NCI-H748 (cell line): Measurements from ENCODE around the gene RCC2.
"Not testable (repeated sequence)": the region's sequence is repeated elsewhere in the genome, so short reads cannot be mapped to it uniquely, and the experiment has no call there.

Source experiments
- DNase-seq: peaks from one replicate; lab custom pipeline; 2025; ENCODE audit not compliant: unreplicated experiment; lab: John Stamatoyannopoulos, UW

The RCC2 gene

DNA sequence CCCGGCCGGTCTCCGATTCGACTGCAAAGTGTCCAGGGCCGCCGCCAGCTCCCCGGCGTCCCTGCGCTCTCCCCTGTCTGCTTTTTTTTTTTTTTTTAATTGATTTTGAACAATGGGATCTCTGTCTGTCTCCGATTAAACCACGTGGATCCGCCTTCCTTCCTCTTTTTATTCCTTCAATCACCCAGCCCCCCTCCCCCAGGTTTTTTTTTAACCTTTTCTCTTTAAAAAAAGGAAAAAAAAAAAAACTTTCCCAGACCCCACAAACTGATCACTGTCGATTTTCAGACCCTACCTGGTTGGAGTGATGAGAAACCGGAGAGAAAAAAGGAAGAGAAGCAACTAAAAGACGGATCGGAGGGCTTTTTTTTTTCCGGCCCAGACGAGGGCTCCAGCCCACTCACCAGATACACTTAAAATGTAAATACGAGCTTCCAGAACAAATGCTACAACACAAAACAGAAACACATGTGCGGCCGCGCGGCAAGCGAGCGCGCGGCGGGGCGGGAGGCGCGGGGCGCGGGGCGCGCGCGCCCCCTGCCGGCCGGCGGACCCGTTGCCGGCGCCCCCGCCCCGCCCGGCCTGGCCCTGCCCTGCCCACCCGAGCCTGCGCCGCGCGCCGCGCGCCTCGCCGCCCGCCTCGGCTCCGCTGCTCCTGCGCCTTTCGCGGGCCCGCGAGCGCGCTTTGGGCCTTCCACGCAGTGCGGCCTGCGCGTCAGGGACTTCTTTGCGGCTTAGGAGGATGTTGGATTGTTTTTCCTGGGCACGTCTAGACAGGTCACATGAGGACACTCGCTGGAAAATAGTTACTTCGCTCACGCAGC is at the start of gene RCC2:
Gene RCC2 (minus strand): TSS at position 428 of the 824 bp plus-strand sequence. CDS start 1,163 bp downstream, outside the sequence.
- peak; percentile 81 for DNase-seq

DNA sequence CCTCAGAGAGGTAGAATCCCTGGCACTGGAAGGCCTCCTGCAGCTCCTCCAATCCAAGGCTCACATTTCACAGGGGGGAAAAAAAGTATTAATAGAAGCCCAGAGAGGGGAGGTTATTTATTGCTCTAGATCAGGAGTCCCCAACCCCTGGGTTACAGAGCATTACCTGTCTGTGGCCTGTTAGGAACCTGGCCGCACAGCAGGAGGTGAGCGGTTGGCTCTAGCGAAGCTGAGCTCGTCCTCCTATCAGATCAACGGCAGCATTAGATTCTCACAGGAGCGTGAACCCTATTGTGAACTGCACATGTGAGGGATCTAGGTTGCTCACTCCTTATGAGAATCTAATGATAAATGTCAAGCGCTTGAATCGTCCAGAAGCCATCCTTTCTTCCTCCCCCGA is 46.8 kb upstream of the RCC2 start:
- no peak for DNase-seq

DNA sequence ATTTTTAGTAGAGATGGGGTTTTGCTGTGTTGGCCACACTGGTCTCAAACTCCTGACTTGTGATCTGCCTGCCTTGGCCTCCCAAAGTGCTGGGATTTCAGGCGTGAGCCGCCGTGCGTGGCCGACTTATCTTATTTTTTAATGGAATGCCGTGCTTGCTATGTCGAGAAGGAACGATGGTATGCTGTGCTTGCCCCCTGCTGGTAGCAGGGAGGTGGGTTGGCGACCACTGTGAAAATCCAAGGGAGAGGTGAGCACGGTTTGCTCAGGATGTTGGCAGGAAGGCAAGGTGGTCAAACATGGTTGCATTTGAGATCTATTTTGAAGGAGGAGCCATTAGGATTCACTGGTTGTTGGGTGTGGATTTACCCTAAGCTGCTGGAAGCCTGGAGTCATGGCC is 45.8 kb upstream of the RCC2 start:
- DNase-seq, result no peak

DNA sequence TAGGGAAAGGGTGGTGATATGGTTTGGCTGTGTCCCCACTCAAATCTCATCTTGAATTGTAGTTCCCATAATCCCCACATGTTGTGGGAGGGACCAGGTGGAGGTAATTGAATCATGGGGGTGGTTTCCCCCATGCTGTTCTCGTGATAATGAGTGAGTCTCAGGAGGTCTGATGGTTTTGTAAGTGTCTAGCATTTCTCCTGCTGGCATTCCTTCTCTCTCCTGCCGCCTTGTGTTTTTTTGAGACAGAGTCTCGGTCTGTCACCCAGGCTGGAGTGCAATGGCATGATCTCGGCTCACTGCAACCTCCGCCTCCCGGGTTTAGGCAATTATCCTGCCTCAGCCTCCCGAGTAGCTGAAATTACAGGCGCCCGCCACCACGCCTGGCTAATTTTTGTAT is 42.5 kb upstream of the RCC2 start:
- DNase-seq, result not testable (repeated sequence)

DNA sequence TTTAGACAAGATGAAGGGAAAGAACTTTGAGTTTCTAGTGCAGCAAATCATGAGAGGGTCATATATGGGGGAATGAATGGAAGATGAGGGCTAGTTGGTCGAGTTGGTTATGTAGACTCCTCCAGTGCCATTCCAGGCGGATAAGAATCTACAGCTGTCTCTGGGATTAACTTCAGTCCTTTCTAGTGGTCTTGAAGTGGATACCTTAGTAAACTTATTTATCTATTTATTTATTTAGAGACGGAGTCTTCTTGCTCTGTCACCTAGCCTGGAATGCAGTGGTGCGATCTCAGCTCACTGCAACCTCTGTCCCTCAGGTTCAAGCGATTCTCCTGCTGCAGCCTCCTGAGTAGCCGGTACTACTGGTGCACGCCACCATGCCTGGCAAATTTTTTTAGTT is 41.4 kb upstream of the RCC2 start:
- DNase-seq, result no peak

DNA sequence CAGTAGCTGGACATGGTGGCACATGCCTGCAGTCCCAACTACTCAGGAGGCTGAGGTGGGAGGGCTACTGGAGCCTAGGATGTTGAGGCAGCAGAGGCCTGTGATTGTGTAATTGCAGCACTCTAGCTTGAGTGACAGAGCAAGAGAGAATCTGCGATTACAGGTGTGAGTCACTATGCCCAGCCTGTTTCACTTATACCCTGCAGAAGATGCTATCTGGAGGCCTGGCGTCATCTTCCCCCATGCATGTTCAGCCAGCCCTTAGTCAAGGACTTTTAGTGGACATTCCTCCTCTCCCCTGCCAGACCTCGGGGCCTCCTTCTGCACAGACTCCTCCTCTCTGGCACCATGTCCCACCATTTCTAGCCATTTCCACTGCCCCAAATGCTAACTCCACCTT is 36.3 kb upstream of the RCC2 start:
- no peak for DNase-seq

DNA sequence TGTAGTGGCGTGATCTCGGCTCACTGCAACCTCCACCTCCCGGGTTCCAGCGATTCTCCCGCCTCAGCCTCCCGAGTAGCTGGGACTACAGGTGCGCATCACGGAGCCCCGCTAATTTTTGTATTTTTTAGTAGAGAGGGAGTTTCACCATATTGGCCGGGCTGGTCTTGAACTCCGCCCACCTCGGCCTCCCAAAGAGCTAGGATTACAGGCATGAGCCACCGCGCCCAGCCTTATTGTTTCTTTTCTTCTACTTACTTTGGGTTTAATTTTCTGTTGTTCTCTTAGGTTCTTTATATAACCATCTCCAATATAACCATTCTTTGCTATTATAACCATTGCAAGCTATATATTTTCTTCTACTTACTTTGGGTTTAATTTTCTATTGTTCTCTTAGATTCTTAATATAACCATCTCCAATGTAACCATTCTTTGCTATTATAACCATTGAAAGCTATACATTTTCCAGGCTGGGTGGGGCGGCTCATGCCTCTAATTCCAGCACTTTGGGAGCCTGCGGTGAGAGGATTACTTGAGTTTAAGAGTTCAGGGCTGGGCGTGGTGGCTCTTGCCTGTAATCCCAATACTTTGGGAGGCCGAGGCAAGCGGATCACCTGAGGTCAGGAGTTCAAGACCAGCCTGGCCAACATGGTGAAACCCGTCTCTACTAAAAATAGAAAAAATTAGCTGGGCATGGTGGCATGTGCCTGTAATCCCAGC is 35.5 kb upstream of the RCC2 start:
- not testable (repeated sequence) for DNase-seq

DNA sequence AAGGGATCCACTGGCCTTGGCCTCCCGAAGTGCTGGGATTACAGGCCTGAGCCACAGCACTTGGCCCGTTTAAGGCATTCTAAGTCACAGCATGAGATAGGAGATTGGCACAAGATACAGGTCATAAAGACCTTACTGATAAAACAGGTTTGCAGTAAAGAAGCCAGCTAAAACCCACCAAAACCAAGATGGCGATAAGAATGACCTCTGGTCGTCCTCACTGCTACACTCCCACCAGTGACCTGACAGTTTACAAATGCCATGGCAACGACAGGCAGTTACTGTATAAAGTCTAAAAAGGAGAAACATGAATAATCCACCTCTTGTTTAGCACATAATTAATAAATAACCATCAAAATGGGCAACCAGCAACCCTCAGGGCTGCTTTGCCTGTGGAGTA is 33.3 kb upstream of the RCC2 start:
- DNase-seq, result no peak

DNA sequence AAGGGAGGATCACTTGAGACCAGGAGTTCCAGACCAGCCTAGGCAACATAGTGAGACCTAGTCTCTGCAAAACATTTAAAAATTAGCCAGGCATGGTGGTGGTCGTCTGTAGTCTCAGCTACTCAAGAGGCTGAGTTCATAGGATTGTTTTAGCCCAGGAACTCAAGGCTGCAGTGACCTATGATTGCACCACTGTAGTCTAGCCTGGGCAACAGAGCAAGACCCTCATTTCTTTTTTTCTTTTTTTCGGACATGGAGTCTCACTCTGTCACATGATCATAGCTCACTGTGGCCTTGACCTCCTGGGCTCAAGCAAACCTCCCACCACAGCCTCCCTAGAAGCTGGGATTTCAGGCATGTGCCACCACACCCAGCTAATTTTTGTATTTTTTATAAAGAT is 31.9 kb upstream of the RCC2 start:
- no peak for DNase-seq

DNA sequence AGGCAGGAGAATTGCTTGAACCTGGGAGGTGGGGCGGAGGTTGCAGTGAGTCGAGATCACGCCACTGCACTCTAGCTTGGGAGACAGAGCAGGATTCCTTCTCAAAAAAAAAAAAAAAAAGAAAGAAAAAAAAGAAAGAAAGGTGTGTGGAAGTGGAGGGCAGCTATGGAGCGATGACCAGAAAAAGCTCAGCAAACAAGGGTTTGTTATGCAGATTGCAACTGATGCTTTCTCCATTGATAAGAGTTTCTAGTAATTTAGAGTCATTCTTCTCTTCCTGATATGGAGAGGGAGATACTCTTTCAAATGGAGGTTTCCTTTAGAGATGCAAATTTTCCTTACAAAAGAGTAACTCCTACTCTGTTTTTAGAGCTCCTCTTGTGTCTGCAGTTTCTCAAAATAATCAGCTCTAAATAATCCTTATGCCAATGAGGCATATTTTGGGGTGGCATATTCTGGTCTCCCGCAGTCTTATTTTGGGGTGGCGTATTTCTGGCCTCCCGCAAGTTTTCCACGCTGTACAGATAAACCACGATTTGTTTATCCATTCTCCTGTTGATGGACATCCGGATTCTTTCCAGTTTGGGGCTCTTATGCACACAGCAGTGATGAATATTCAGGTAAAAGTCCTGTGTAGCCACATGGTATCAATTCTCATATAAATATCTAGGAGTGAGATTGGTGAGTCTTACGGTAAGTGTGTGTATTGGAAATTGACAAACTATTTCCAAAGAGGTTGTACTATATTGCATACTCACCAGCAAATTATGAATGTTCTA is 30.7 kb upstream of the RCC2 start:
- no peak for DNase-seq

DNA sequence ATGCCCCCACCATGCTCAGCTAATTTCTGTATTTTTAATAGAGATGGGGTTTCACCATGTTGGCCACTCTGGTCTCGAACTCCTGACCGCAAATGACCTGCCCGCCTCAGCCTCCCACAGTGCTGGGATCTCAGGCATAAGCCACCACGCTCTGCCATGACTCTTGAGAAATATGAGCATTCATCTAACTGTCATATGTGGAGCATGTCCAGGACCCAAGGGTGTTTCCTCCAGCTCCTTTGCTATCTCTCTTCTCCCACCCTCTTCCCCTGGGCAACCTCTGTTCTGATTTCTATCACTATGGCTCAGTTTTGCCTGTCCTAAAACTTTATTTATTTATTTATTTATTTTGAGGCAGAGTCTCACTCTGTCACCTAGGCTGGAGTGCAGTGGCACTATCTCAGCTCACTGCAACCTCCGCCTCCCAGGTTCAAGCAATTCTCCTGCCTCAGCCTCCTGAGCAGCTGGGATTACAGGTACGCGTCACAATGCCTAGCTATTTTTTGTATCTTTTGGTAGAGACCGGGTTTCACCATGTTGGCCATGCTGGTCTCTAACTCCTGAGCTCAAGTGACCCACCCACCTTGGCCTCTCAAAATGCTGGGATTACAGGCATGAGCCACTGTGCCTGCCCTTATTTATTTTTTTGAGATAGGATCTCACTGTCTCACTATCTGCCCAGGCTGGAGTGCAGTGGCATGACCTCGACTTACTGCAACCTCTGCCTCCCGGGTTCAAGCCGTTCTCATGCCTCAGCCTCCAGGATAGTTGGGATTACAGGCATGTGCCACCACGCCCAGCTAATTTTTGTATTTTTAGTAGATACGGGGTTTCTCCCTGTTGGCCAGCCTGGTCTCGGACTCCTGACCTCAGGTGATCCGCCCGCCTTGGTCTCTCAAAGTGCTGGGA is 29.1 kb upstream of the RCC2 start:
- not testable (repeated sequence) for DNase-seq

DNA sequence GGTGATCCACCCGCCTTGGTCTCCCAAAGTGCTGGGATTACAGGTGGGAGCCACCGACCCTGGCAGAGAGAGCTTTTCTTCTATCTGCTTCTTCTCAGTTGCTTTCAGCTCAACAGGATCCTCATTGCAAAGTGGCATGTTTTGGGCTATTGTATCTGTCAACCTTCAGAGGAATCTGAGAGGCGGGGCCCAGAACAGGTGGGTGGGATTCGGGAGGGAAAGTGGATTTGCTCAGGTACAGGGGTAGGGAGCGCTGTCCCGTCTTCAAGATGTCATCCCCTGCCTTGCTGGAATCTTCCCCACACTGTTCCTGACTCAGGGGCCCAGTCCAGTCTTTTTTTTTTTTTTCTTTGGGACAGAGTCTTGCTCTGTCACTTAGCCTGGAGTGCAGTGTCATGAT is 26.9 kb upstream of the RCC2 start:
- no peak for DNase-seq

DNA sequence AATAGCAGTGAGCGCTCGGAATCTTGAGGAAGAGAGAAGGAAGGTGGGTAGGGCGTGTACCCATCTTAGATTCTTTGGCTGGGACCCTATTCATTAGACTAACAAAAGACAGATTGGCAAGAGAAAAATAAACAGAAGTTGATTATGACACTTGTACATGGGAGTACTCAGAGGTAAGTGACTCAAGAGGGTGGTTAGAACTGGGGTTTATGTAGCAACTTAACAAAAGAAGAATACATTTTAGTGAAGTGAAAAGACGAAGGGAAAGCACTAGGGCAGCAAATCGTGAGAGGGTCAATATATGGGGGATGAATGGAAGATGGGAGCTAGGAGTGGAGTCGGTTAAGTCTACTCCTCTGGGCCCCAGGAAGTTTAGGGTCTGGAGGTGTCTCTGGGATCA is 25.8 kb upstream of the RCC2 start:
- no peak for DNase-seq

DNA sequence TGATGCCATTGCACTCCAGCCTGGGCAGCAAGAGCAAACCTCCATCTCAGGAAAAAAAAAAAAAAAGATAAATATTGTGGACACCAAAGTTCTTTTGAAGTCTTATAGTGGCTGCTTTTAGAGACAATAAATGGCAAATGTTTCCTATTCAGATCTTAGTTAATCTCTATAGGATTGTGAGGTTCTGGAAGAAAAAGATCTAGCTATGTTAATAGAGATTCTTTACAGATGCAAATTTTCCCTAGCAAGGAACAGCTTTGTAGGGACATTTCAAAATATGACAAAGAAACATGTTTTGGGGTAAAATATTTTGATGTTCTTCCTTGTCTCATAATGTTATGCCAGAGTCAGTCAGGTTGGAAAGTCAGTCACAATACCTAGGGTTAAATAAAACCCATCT is 24.5 kb upstream of the RCC2 start:
- DNase-seq, result no peak

DNA sequence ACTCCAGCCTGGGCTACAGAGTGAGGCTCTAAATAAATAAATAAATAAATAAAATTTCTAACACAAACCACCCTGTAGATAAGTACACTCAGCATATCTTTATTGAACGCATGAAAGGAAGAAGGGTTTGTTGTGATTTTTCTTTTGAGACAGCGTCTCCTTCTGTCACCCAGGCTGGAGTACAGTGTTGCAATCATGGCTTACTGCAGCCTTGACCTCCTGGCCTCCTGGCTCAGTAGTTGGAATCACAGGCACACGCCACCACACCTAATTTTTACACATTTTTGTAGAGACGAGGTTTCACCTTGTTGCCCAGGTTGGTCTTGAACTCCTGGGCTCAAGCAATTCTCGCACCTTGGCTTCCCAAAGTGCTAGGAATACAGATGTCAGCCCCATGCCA is 23.2 kb upstream of the RCC2 start:
- DNase-seq, result no peak

DNA sequence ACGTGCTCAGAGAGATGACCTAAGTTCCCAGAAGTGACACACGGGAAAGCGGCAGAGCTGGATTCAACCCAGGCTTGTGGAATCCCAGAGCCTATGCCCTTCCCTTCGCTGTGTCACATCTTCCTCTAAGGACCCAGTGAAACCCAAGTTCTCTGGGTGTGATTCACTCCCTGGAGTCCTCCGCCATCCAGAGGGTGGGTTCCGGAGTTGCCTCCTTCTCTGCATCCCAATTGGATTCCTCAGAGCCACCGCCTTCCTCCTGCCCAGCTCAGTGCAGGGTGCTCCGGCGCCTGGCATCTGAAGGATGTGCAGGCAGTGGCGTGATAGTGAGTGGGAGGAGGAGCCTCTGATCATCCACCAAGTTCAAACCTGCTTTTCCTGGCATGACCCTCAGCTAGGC is 20.7 kb upstream of the RCC2 start:
- DNase-seq, result no peak

DNA sequence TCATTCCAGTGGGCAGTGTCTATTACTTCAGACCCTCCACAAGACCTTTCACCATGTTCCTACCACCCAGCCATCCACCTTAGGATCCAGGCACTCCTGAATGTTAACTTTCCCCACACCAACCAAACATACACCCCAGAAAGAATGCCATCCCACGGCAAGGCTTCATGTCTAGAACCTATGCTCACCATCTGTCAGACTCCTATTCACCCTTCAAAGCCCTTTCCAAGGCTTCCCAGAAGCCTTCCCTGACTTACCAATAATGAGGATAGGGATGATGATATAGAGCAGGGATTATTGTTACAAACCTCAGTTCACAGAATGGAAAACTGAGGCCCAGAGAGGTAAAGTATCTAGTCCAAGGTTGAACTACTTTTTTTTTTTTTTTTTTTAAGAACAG is 19.3 kb upstream of the RCC2 start:
- DNase-seq, result no peak

DNA sequence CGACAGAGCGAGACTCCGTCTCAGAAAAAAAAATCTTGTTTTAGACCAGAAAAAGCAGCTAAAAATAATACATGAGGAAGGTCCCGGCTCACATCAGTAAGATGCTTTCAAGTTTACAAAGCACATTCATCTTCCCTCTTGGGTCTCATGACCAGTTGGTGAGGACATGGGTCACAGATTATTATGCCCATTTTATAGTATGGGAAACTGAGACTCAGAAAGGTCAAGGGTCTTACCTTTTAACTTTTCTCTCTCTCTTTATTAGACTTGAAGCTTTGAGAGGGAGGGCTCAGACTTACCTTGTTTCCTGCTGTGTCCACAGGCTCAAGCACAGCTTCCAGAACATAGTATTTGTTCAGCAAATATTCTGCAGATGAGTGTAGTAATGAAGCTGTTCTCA is 13.2 kb upstream of the RCC2 start:
- no peak for DNase-seq

DNA sequence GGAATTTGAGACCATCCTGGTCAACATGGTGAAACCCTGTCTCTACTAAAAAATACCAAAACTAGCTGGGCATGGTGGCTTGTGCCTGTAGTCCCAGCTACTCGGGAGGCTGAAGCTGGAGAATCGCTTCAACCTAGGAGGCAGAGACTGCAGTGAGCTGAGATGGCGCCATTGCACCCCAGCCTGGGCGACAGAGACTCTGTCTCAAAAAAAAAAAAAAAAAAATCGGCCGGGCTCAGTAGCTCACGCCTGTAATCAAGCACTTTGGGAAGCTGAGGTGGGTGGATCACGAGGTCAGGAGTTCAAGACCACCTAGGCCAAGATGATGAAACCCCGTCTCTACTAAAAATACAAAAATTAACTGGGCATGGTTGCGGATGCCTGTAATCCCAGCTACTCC is 12.7 kb upstream of the RCC2 start:
- not testable (repeated sequence) for DNase-seq

DNA sequence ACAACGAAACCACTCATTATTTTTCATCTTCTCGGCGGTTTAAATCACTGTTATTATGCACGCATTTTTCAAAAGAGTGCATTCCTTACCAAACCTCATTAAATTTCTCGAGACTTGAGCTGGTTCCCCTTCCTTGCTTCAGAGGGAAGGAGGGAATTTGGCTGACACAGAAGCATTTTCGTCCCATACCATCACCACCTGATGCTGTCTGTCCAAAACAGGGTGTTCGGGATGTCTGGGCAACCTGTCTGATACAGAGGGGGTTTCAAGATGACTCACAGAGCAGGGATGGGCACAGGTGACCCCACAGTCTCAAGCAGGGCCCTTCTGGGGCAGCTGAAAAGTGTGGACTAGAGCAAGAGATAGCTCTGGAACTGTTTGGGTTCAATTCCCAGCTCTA is 12.3 kb upstream of the RCC2 start:
- DNase-seq, result no peak

DNA sequence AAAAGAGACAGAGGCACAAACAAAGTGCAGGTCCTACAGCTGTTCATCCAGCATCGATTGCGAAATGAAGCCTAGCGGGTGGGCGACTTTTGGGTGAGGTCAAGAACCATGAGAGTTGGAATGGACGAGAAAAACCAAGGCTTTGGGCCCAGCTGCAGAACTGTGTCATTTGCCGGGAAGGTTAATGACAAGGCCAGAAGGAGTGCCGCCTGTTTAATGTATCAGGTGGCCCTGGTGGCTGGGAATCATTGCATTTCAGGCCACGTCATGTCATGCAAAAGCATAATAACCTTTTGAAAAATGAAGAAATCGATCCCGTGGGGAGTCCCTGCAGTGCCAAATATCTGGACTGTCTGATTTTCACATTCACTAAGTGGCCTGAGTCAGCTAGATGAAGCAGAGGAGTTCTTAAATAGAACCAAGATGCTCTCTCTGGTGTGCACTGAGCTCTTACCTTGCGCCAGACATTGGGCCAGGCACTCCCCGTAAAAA is 8.1 kb upstream of the RCC2 start:
- DNase-seq, result no peak
